Pancreas (tissue), 10 donors: Measurements from ENCODE around the gene MSLN. TPM values are rescaled to one million over a fixed set of nuclear protein-coding genes. Genes with fewer than 3 reads are reported as not detected.

Source experiments
- ATAC-seq, 4 donors: fragments of 200-7000 bp; cut with Tn5 transposase; one replicate each; pipeline versions ENCODE4 v1.8.0 to v1.9.1; 2020; ENCODE audit warnings: mild to moderate bottlenecking in 4 of 4, moderate library complexity in 4 of 4
- DNase-seq, 6 donors: peaks; one replicate each; pipeline ENCODE4 v3.0.0-alpha.2; 2020
- FAIRE-seq: peaks from 2 replicates; lab custom pipeline; 2012; peaks lifted over from hg19 to GRCh38; lab: Jason Lieb, UNC
- H3K27ac ChIP-seq, 4 donors: fragments of 200-600 bp; sonication (generic); 1 replicate in 3 of 4; 2 replicates in 1 of 4; pipeline versions ENCODE4 v1.5.0 to v1.8.0; 2020
- H3K27me3 ChIP-seq, 4 donors: fragments of 200-600 bp; one replicate each; pipeline ENCODE4 v1.8.0; 2021
- H3K36me3 ChIP-seq, 3 donors: fragments of 200-600 bp; sonication (generic) in 1 of 3; one replicate each; pipeline versions ENCODE4 v1.5.0 to v1.8.0; 2020 to 2021
- H3K4me1 ChIP-seq, 3 donors: fragments of 200-600 bp; one replicate each; pipeline ENCODE4 v1.8.0; 2021
- H3K4me3 ChIP-seq, 4 donors: fragments of 200-600 bp; sonication (generic) in 2 of 4; one replicate each; pipeline versions ENCODE4 v1.5.0 to v1.8.0; 2020 to 2021
- H3K9me3 ChIP-seq, 4 donors: fragments of 200-600 bp; one replicate each; pipeline ENCODE4 v1.8.0; 2021
- CTCF ChIP-seq, 4 donors: fragments of 200-600 bp; sonication (generic) in 3 of 4; IDR thresholded peaks; one replicate each; pipeline versions ENCODE4 v1.5.0 to v1.8.0; 2021; ENCODE audit warnings: antibody characterized with exemption in 4 of 4
- WGBS, 2 donors: extraction: QIAGEN DNeasy Blood & Tissue Kit; methylation state at CpG; one replicate each; pipeline ENCODE4 v1.1.7; 2013; 5-methylcytosine and 5-hydroxymethylcytosine counted together
- intact Hi-C, 3 donors: fragments of 100-400 bp; cut with DNase I; formaldehyde crosslinking; loops; one replicate each; pipeline versions ENCODE4 v1.11.1 to v1.14.2; 2022
- polyA plus RNA-seq, 2 donors: library from polyadenylated mRNA; stranded (reverse); fragments of 200-250 nt; gene quantifications; one replicate each; pipeline ENCODE4 v1.2.3, GENCODE V29; 2013
- total RNA-seq, 6 donors: library from RNA; stranded (reverse); fragmentation: NEBNext Ultra II Directional in 4 of 6; extraction: Animal tissue kit (Norgen Biotek cat#: 25700) in 4 of 6; gene quantifications; one replicate each; pipeline versions ENCODE4 v1.2.1 to v1.2.4, GENCODE V29; 2021 to 2023
- donor health status: healthy with polysubstance abuse.
- donor health status: DM: no; HTN: no; CAD: no; lungs with moderate emphysema.
- donor health status: DM: no; HTN: no; CAD: no.
- donor health status: control.
- donor health status: control.
- donor health status: Bipolar disorder and iron deficiency.
- donor health status: DM: yes; HTN: yes; CAD: no.
- donor health status: DM: no; HTN: no; CAD: no.
- donor health status: DM: no; HTN: no; CAD: no.
- donor health status: DM: yes; HTN: yes; CAD: no.

Gene MSLN
- total and polyA plus RNA-seq, 8 donors, result 0.35 to 4.6 (median 0.96) TPM; not detected in 1

- DNase-seq, result peak in 5 of 6 donors; percentile 42 to 90 (median 64)
- no peaks in the 10 kb centered on the region for H3K36me3 ChIP-seq
- no peaks in the 10 kb centered on the region for H3K27me3 ChIP-seq
- TF ChIP-seq CTCF (IDR thresholded peaks at IDR 0.05), result peak; percentile 50 to 61 (median 55)
- intact Hi-C loops, result loop anchor here in 2 of 3 donors (2.0 to 10.0 kb wide), 2 partner anchors 71 to 81 kb away; partner anchors contain the start of genes FBXL16 (in 1 of the 2) and METRN (in 1 of the 2)
- H3K9me3 ChIP-seq, result no peaks in the 10 kb centered on the region
- FAIRE-seq, result no peak
- no peak overlapping the region for H3K4me3 ChIP-seq
- 64 to 65% methylated on average over 57 to 58 of the region's 58 CpGs for WGBS, 2 donors
- no peak overlapping the region for H3K27ac ChIP-seq
- peaks cover 0 to 13% (median 6%) of the 10 kb centered on the region in 3 donors for H3K4me1 ChIP-seq
- ATAC-seq, result peak; percentile 19 to 51 (median 38)
These were observed 25.3 kb downstream of the MSLN start for GRCh38 chr16:785563-786535.

GRCh38 chr16:787321-787966 is 26.9 kb downstream of the MSLN start:
- WGBS, 2 donors, result 24 to 27% methylated on average over 46 to 47 of the region's 47 CpGs
- ATAC-seq, result no peak
- Histone ChIP-seq H3K36me3 (no peaks in the 10 kb centered on the region), H3K4me1 (peaks cover 0 to 13% (median 6%) of the 10 kb centered on the region in 3 donors), H3K27ac (no peak overlapping the region), H3K9me3 (no peaks in the 10 kb centered on the region), H3K4me3 (peak overlapping the region; percentile 71 to 96 (median 93)), H3K27me3 (no peaks in the 10 kb centered on the region)
- no peak for DNase-seq
- no peak for TF ChIP-seq CTCF (IDR thresholded peaks at IDR 0.05)
- no peak for FAIRE-seq
- intact Hi-C loops, result loop anchor here in 2 of 3 donors (2.0 to 10.0 kb wide), 2 partner anchors 73 to 83 kb away; partner anchors contain the start of genes FBXL16 (in 1 of the 2) and METRN (in 1 of the 2)

- no peak for DNase-seq
- Histone ChIP-seq H3K27ac (peak within 1 kb of the TSS in 1 of 4 donors; percentile 39), H3K27me3 (no peaks in the 10 kb centered on the region), H3K4me3 (peak within 1 kb of the TSS; percentile 89 to 96 (median 93)), H3K9me3 (no peaks in the 10 kb centered on the region), H3K36me3 (no peaks in the 10 kb centered on the region), H3K4me1 (peaks cover 0 to 13% (median 6%) of the 10 kb centered on the region in 3 donors)
- 0 to 2% methylated on average over 9 to 45 of the region's 45 CpGs for WGBS, 2 donors
- peak in 3 of 4 donors; percentile 1 to 17 (median 1) for ATAC-seq
- intact Hi-C loops, result loop anchor here in 2 of 3 donors (2.0 to 10.0 kb wide), 2 partner anchors 73 to 83 kb away; partner anchors contain the start of genes FBXL16 (in 1 of the 2) and METRN (in 1 of the 2)
- no peak for TF ChIP-seq CTCF (IDR thresholded peaks at IDR 0.05)
- FAIRE-seq, result no peak
These were observed 27.5 kb downstream of the MSLN start, which contains the start of gene RPUSD1 for GRCh38 chr16:787978-788398. TSS of gene RPUSD1 (minus strand) at chr16:788381. CDS start at chr16:787737, 644 bp downstream.

GRCh38 chr16:788399-789126 is 28.0 kb downstream of the MSLN start, which contains the start of gene CHTF18:
TSS of gene CHTF18 (plus strand) at chr16:788620. CDS start at chr16:788685, 65 bp downstream.
- 0% methylated on average over 62 to 97 of the region's 97 CpGs for WGBS, 2 donors
- TF ChIP-seq CTCF (IDR thresholded peaks at IDR 0.05), result no peak
- intact Hi-C loops, result loop anchor here in 1 of 3 donors (10.0 kb wide), 1 partner anchor 84 kb away; the partner anchor contains the start of gene FBXL16
- Histone ChIP-seq H3K36me3 (no peaks in the 10 kb centered on the region), H3K4me3 (peak within 1 kb of the TSS; percentile 89 to 96 (median 93)), H3K27me3 (no peaks in the 10 kb centered on the region), H3K27ac (peak within 1 kb of the TSS in 1 of 4 donors; percentile 39), H3K9me3 (no peaks in the 10 kb centered on the region), H3K4me1 (peaks cover 0 to 13% (median 6%) of the 10 kb centered on the region in 3 donors)
- peak; percentile 87 to 96 (median 96) for DNase-seq
- ATAC-seq, result peak; percentile 93 to 96 (median 94)
- FAIRE-seq, result no peak
